ENCODE measurements around the gene GALNT10.

The GALNT10 gene

GRCh38 chr5:154312576-154312975 lies 122.0 kb downstream of the GALNT10 start:
- POLR2A ChIA-PET, result no interaction called here
- DNase-seq (ENCODE audit: extremely low spot score), result no peak
- CTCF ChIA-PET, result no interaction called here
- no peak for TF ChIP-seq NFRKB (IDR thresholded peaks at IDR 0.05)

DNA sequence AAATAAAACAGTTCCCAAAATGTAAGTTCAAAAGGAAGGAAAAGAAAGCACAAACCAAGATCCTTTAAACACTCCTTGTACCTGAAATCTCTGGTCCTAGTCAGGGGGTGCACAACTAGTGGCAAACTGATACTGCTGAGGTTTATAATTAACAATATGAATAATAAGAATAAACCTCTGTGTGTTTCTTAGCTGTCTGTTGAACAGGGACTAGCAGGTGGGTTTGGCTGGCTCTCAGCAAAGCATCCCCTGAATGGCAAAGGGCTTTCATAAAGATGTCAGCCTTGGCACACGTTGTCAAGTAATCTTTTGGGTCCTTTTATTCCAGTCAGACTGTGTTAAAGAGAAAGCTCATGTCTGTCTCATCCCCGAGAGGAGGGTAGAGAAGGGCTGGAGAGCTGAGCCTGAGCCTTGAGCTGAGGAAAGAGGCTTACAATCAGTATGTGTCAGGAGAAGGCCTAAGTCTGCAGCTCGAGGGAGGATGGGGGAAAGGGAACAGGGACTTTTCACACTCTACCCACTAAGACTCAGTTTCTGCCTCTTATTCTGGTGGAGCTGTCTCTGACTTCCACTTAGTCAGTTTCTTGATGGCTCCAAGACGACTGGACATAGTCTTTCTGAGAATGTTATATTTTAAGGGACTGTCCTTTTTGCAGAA lies 123.0 kb downstream of the GALNT10 start:
- no peak for DNase-seq (ENCODE audit: extremely low spot score)
- no peak for TF ChIP-seq FOXM1 (IDR thresholded peaks at IDR 0.05; ENCODE audit: borderline replicate concordance)
- no peak for TF ChIP-seq TARDBP (IDR thresholded peaks at IDR 0.05)
- TF ChIP-seq PKNOX1 (IDR thresholded peaks at IDR 0.05), result no peak
- TF ChIP-seq HDGF (IDR thresholded peaks at IDR 0.05; ENCODE audit: borderline replicate concordance), result no peak
- TF ChIP-seq BHLHE40 (IDR thresholded peaks at IDR 0.05; ENCODE audit: borderline replicate concordance), result no peak
- no peak for TF ChIP-seq ARNT (IDR thresholded peaks at IDR 0.05)
- no peak for TF ChIP-seq NFRKB (IDR thresholded peaks at IDR 0.05)
- TF ChIP-seq SP1 (IDR thresholded peaks at IDR 0.05), result no peak
- TF ChIP-seq ELF4 (IDR thresholded peaks at IDR 0.05), result no peak
- no peak for TF ChIP-seq ZNF384 (IDR thresholded peaks at IDR 0.05)
- no peak for TF ChIP-seq CTBP1 (IDR thresholded peaks at IDR 0.05; ENCODE audit: borderline replicate concordance)
- no peak for TF ChIP-seq SUZ12 (IDR thresholded peaks at IDR 0.05)
- TF ChIP-seq LEF1 (IDR thresholded peaks at IDR 0.05; ENCODE audit: borderline replicate concordance), result no peak
- no peak for TF ChIP-seq FOXA1 (IDR thresholded peaks at IDR 0.05)
- no peak for TF ChIP-seq L3MBTL2 (conservative IDR thresholded peaks at IDR 0.05)
- TF ChIP-seq FOXK2 (IDR thresholded peaks at IDR 0.05), result no peak
- ChIA-PET CTCF (no interaction called here), POLR2A (no interaction called here)

- TF ChIP-seq ARNT (IDR thresholded peaks at IDR 0.05) (no peak), FOXK2 (IDR thresholded peaks at IDR 0.05) (no peak), PKNOX1 (IDR thresholded peaks at IDR 0.05) (no peak), BHLHE40 (IDR thresholded peaks at IDR 0.05; ENCODE audit: borderline replicate concordance) (no peak), NFRKB (IDR thresholded peaks at IDR 0.05) (no peak), HDGF (IDR thresholded peaks at IDR 0.05; ENCODE audit: borderline replicate concordance) (no peak), FOXM1 (IDR thresholded peaks at IDR 0.05; ENCODE audit: borderline replicate concordance) (no peak), SUZ12 (IDR thresholded peaks at IDR 0.05) (no peak)
- ChIA-PET POLR2A (no interaction called here), CTCF (no interaction called here)
- DNase-seq (ENCODE audit: extremely low spot score), result no peak
Observed at GRCh38 chr5:154315196-154315595, 124.7 kb downstream of the GALNT10 start.

- TF ChIP-seq ZNF384 (IDR thresholded peaks at IDR 0.05) (no peak), ARNT (IDR thresholded peaks at IDR 0.05) (no peak), PKNOX1 (IDR thresholded peaks at IDR 0.05) (no peak), FOXA1 (IDR thresholded peaks at IDR 0.05) (no peak), SUZ12 (IDR thresholded peaks at IDR 0.05) (no peak), FOXM1 (IDR thresholded peaks at IDR 0.05; ENCODE audit: borderline replicate concordance) (no peak), BHLHE40 (IDR thresholded peaks at IDR 0.05; ENCODE audit: borderline replicate concordance) (no peak), ELF4 (IDR thresholded peaks at IDR 0.05) (no peak), TARDBP (IDR thresholded peaks at IDR 0.05) (no peak), LEF1 (IDR thresholded peaks at IDR 0.05; ENCODE audit: borderline replicate concordance) (no peak)
- DNase-seq (ENCODE audit: extremely low spot score), result no peak
- CTCF ChIA-PET, result no interaction called here
- POLR2A ChIA-PET, result no interaction called here
Observed at GRCh38 chr5:154315756-154316155, 125.2 kb downstream of the GALNT10 start.

- ChIA-PET POLR2A (no interaction called here), CTCF (no interaction called here)
Observed at GRCh38 chr5:154316223-154316935, 125.8 kb downstream of the GALNT10 start.

GRCh38 chr5:154317916-154318315 lies 127.4 kb downstream of the GALNT10 start:
- ChIA-PET POLR2A (no interaction called here), CTCF (no interaction called here)
- no peak for DNase-seq (ENCODE audit: extremely low spot score)
- TF ChIP-seq NFRKB (IDR thresholded peaks at IDR 0.05), result no peak

More at GRCh38 chr5:154316223-154316935, 125.8 kb downstream of the GALNT10 start:
- DNase-seq (ENCODE audit: extremely low spot score), result no peak
- TF ChIP-seq SUZ12 (IDR thresholded peaks at IDR 0.05), result no peak
- no peak for TF ChIP-seq PKNOX1 (IDR thresholded peaks at IDR 0.05)
- no peak for TF ChIP-seq LEF1 (IDR thresholded peaks at IDR 0.05; ENCODE audit: borderline replicate concordance)
- TF ChIP-seq TARDBP (IDR thresholded peaks at IDR 0.05), result no peak
